Aorta (tissue), 5 donors: ENCODE measurements around the gene STK36. TPM values are rescaled to one million over a fixed set of nuclear protein-coding genes. Genes with fewer than 3 reads are reported as not detected.

ENCODE experiments used
- ATAC-seq: fragments of 200-7000 bp; cut with Tn5 transposase; one replicate; pipeline ENCODE4 v1.9.1; 2022; ENCODE audit warnings: moderate library complexity; ENCODE audit not compliant: low FRiP score
- DNase-seq, 2 donors: peaks; one replicate each; pipeline ENCODE4 v3.0.0-alpha.2; 2020
- H3K27ac ChIP-seq, 2 donors: one replicate each; pipeline ENCODE4 v1.5.1; 2013; ENCODE audit warnings: low read length in 2 of 2, mild to moderate bottlenecking in 2 of 2, moderate library complexity in 2 of 2, control low read depth in 1 of 2, inconsistent platforms in 1 of 2, low read depth in 1 of 2
- H3K27me3 ChIP-seq, 2 donors: one replicate each; pipeline ENCODE4 v1.6.1; 2013; ENCODE audit warnings: control low read depth in 1 of 2, low read length in 1 of 2, mild to moderate bottlenecking in 1 of 2, moderate library complexity in 1 of 2; ENCODE audit not compliant: insufficient read depth in 2 of 2, control insufficient read depth in 1 of 2
- H3K36me3 ChIP-seq, 2 donors: one replicate each; pipeline ENCODE4 v1.6.1; 2013; ENCODE audit warnings: control low read depth in 1 of 2, low read length in 1 of 2, mild to moderate bottlenecking in 1 of 2; ENCODE audit not compliant: insufficient read depth in 2 of 2, control insufficient read depth in 1 of 2
- H3K4me1 ChIP-seq, 2 donors: one replicate each; pipeline ENCODE4 v1.6.1; 2013; ENCODE audit warnings: low read length in 2 of 2, control low read depth in 1 of 2, mild to moderate bottlenecking in 1 of 2, moderate library complexity in 1 of 2; ENCODE audit not compliant: insufficient read depth in 2 of 2, control insufficient read depth in 1 of 2
- H3K4me3 ChIP-seq, 2 donors: one replicate each; pipeline ENCODE4 v1.5.1; 2013; ENCODE audit warnings: low read length in 2 of 2, control low read depth in 1 of 2, mild to moderate bottlenecking in 1 of 2
- H3K9me3 ChIP-seq: one replicate; pipeline ENCODE4 v1.6.1; 2013; ENCODE audit warnings: mild to moderate bottlenecking, low read length; ENCODE audit not compliant: control insufficient read depth
- WGBS, 2 donors: extraction: QIAGEN DNeasy Blood & Tissue Kit; methylation state at CpG; one replicate each; pipeline ENCODE4 v1.1.7; 2013; 5-methylcytosine and 5-hydroxymethylcytosine counted together
- intact Hi-C, 2 donors: fragments of 100-400 bp; cut with DNase I; formaldehyde crosslinking; loops; one replicate each; pipeline versions ENCODE4 v1.14.2 to v1.15.0; 2022
- polyA plus RNA-seq, 2 donors: library from polyadenylated mRNA; stranded (reverse); fragments of 200-250 nt; gene quantifications; one replicate each; pipeline ENCODE4 v1.2.3, GENCODE V29; 2013
- total RNA-seq, 2 donors: library from RNA; stranded (reverse); fragmentation: NEBNext Ultra II Directional; extraction: Animal tissue kit (Norgen Biotek cat#: 25700); gene quantifications; one replicate each; pipeline ENCODE4 v1.2.1, GENCODE V29; 2021
- donor health status: healthy with polysubstance abuse.
- donor health status: Bipolar disorder and iron deficiency.
- donor health status: DM: no; HTN: no; CAD: no.
- donor health status: DM: no; HTN: no; CAD: no.
- donor health status: DM: yes; HTN: yes; CAD: no.

The STK36 gene
- total and polyA plus RNA-seq, 4 donors = 8.0 to 46.4 (median 33.8) TPM

- 97% methylated on average over 18 of the region's 18 CpGs for WGBS, 2 donors
- ATAC-seq (no peak), DNase-seq (peak in 1 of 2 donors; percentile 60)
- no peaks in the 10 kb centered on the region for H3K4me1 ChIP-seq
- H3K27ac ChIP-seq = no peak overlapping the region
- H3K27me3 ChIP-seq = no peaks in the 10 kb centered on the region
- no peak overlapping the region for H3K4me3 ChIP-seq
- no peaks in the 10 kb centered on the region for H3K9me3 ChIP-seq
- intact Hi-C loops = no loop called here
- H3K36me3 ChIP-seq = peaks cover 8 to 16% of the 10 kb centered on the region in 2 donors
Observed at GRCh38 chr2:218638372-218638771, 33.5 kb upstream of the STK36 start.

- DNase-seq = peak in 1 of 2 donors; percentile 73
- H3K27ac ChIP-seq = no peak overlapping the region
- peaks cover 10 to 29% of the 10 kb centered on the region in 2 donors for H3K36me3 ChIP-seq
- 93 to 95% methylated on average over 18 of the region's 18 CpGs for WGBS, 2 donors
- no peak for ATAC-seq
- H3K4me3 ChIP-seq = no peak overlapping the region
- H3K4me1 ChIP-seq = no peaks in the 10 kb centered on the region
- H3K27me3 ChIP-seq = no peaks in the 10 kb centered on the region
- intact Hi-C loops = no loop called here
- no peaks in the 10 kb centered on the region for H3K9me3 ChIP-seq
Observed at GRCh38 chr2:218642121-218642656, 29.7 kb upstream of the STK36 start.

GRCh38 chr2:218642786-218643185 lies 29.1 kb upstream of the STK36 start:
- intact Hi-C loops = no loop called here
- Histone ChIP-seq H3K4me3 (no peak overlapping the region), H3K9me3 (no peaks in the 10 kb centered on the region), H3K27ac (no peak overlapping the region), H3K4me1 (no peaks in the 10 kb centered on the region), H3K27me3 (no peaks in the 10 kb centered on the region), H3K36me3 (peaks cover 10 to 29% of the 10 kb centered on the region in 2 donors)
- ATAC-seq (no peak), DNase-seq (peak in 1 of 2 donors; percentile 74)
- 89% methylated on average over 17 of the region's 17 CpGs for WGBS, 2 donors

GRCh38 chr2:218643751-218644310 lies 28.1 kb upstream of the STK36 start:
- H3K4me1 ChIP-seq = no peaks in the 10 kb centered on the region
- no peak overlapping the region for H3K27ac ChIP-seq
- 90 to 91% methylated on average over 10 of the region's 10 CpGs for WGBS, 2 donors
- no peak for ATAC-seq
- H3K36me3 ChIP-seq = peaks cover 13 to 29% of the 10 kb centered on the region in 2 donors
- DNase-seq = peak in 1 of 2 donors; percentile 65
- no peaks in the 10 kb centered on the region for H3K9me3 ChIP-seq
- intact Hi-C loops = no loop called here
- H3K27me3 ChIP-seq = no peaks in the 10 kb centered on the region
- H3K4me3 ChIP-seq = no peak overlapping the region

- no peak for ATAC-seq
- H3K36me3 ChIP-seq = peaks cover 13 to 34% of the 10 kb centered on the region in 2 donors
- H3K27ac ChIP-seq = no peak overlapping the region
- 93% methylated on average over 11 of the region's 11 CpGs for WGBS, 2 donors
- no peaks in the 10 kb centered on the region for H3K4me1 ChIP-seq
- intact Hi-C loops = no loop called here
- H3K9me3 ChIP-seq = no peaks in the 10 kb centered on the region
- H3K4me3 ChIP-seq = no peak overlapping the region
- no peaks in the 10 kb centered on the region for H3K27me3 ChIP-seq
- peak in 1 of 2 donors; percentile 70 for DNase-seq
Observed at GRCh38 chr2:218644721-218645120, 27.2 kb upstream of the STK36 start.

GRCh38 chr2:218645126-218645525 lies 26.8 kb upstream of the STK36 start:
- H3K9me3 ChIP-seq = no peaks in the 10 kb centered on the region
- H3K36me3 ChIP-seq = peaks cover 13 to 34% of the 10 kb centered on the region in 2 donors
- H3K27ac ChIP-seq = no peak overlapping the region
- intact Hi-C loops = no loop called here
- ATAC-seq = no peak
- no peaks in the 10 kb centered on the region for H3K4me1 ChIP-seq
- no peak for DNase-seq
- H3K4me3 ChIP-seq = no peak overlapping the region
- 77 to 81% methylated on average over 1 of the region's 1 CpG for WGBS, 2 donors
- H3K27me3 ChIP-seq = no peaks in the 10 kb centered on the region

GRCh38 chr2:218648088-218648786 lies 23.6 kb upstream of the STK36 start:
- no peak overlapping the region for H3K27ac ChIP-seq
- ATAC-seq (no peak), DNase-seq (peak in 1 of 2 donors; percentile 74)
- no peaks in the 10 kb centered on the region for H3K27me3 ChIP-seq
- no peak overlapping the region for H3K4me3 ChIP-seq
- H3K36me3 ChIP-seq = peaks cover 10 to 28% of the 10 kb centered on the region in 2 donors
- H3K9me3 ChIP-seq = no peaks in the 10 kb centered on the region
- 64 to 73% methylated on average over 9 of the region's 9 CpGs for WGBS, 2 donors
- intact Hi-C loops = no loop called here
- H3K4me1 ChIP-seq = no peaks in the 10 kb centered on the region

GRCh38 chr2:218648787-218649100 lies 23.1 kb upstream of the STK36 start:
- DNase-seq (peak in 1 of 2 donors; percentile 55), ATAC-seq (no peak)
- H3K27ac ChIP-seq = no peak overlapping the region
- H3K27me3 ChIP-seq = no peaks in the 10 kb centered on the region
- no peaks in the 10 kb centered on the region for H3K4me1 ChIP-seq
- intact Hi-C loops = no loop called here
- H3K4me3 ChIP-seq = no peak overlapping the region
- H3K36me3 ChIP-seq = peaks cover 10 to 25% of the 10 kb centered on the region in 2 donors
- H3K9me3 ChIP-seq = no peaks in the 10 kb centered on the region
- 88 to 90% methylated on average over 11 of the region's 11 CpGs for WGBS, 2 donors

GRCh38 chr2:218655751-218656150 lies 16.1 kb upstream of the STK36 start:
- no peaks in the 10 kb centered on the region for H3K9me3 ChIP-seq
- no peak overlapping the region for H3K27ac ChIP-seq
- no peak overlapping the region for H3K4me3 ChIP-seq
- ATAC-seq (no peak), DNase-seq (no peak)
- WGBS, 2 donors = 85 to 91% methylated on average over 2 of the region's 2 CpGs
- H3K36me3 ChIP-seq = peaks cover 0 to 2% of the 10 kb centered on the region in 2 donors
- intact Hi-C loops = no loop called here
- H3K27me3 ChIP-seq = no peaks in the 10 kb centered on the region
- H3K4me1 ChIP-seq = no peaks in the 10 kb centered on the region
